Hematopoietic multipotent progenitor cell (in vitro differentiated cells): Measurements from ENCODE around the gene CSNK2B. TPM values are rescaled to one million over a fixed set of nuclear protein-coding genes. Genes with fewer than 3 reads are reported as not detected.

Experiments
- DNase-seq, 3 donors: peaks; one replicate each; pipeline ENCODE4 v3.0.0-alpha.2; 2011 to 2015; ENCODE audit warnings: low read depth in 2 of 3, low spot score in 2 of 3
- small RNA-seq: library from RNA; depleted of rRNA; stranded (forward); fragments of <200 nt; gene quantifications from one replicate; pipeline ENCODE3, GENCODE V24; 2012
- total RNA-seq: library from RNA; depleted of rRNA; stranded (reverse); fragments of >200 nt; gene quantifications from one replicate; pipeline ENCODE4 v1.2.3, GENCODE V29; 2012

CSNK2B gene
- total RNA-seq, 1 donor, result 232 TPM

GRCh38 chr6:31710523-31711219 lies 44.8 kb downstream of the CSNK2B start:
- no peak for DNase-seq

- peak in 2 of 3 donors; percentile 54 to 64 for DNase-seq
Observed at GRCh38 chr6:31711233-31711632, 45.4 kb downstream of the CSNK2B start.

- peak in 2 of 3 donors; percentile 66 to 74 for DNase-seq
Observed at GRCh38 chr6:31712296-31712695, 46.4 kb downstream of the CSNK2B start.

- no peak for DNase-seq
Observed at GRCh38 chr6:31713465-31713864, 47.6 kb downstream of the CSNK2B start.

GRCh38 chr6:31713991-31714684 lies 48.3 kb downstream of the CSNK2B start:
- no peak for DNase-seq

GRCh38 chr6:31715022-31715958 lies 49.4 kb downstream of the CSNK2B start, which contains the start of gene LY6G6D:
TSS of gene LY6G6D (plus strand) at chr6:31715348. CDS start at chr6:31715356, 8 bp downstream.
- no peak for DNase-seq

- no peak for DNase-seq
Observed at GRCh38 chr6:31717499-31718222, 51.8 kb downstream of the CSNK2B start.

GRCh38 chr6:31718265-31718664 lies 52.4 kb downstream of the CSNK2B start:
- no peak for DNase-seq

GRCh38 chr6:31719001-31719400 lies 53.1 kb downstream of the CSNK2B start:
- DNase-seq, result no peak

Small RNAs within 50 kb of the gene (small RNA-seq; reads per million reads assigned to genes)
- gene LY6G6D, result not detected
- gene MIR4646, result not detected
- not detected for gene MIR6832
- not detected for gene RF00019
- 38.3 reads per million, percentile 96 among the genes with 10 or more reads in this experiment for gene SNORA38

Other genes with a start within 250 kb of the CSNK2B start
- 15.1 TPM for gene MICB, start 167.9 kb upstream of the CSNK2B start, total RNA-seq
- not detected for gene MCCD1, start 137.1 kb upstream of the CSNK2B start, total RNA-seq
- gene DDX39B, start 124.1 kb upstream of the CSNK2B start, total RNA-seq, result 571 TPM
- 1.1 TPM for gene ATP6V1G2, start 119.5 kb upstream of the CSNK2B start, total RNA-seq
- gene NFKBIL1, start 118.5 kb upstream of the CSNK2B start, total RNA-seq, result 33.7 TPM
- under 0.01 TPM for gene LTA, start 93.8 kb upstream of the CSNK2B start, total RNA-seq
- gene TNF, start 90.5 kb upstream of the CSNK2B start, total RNA-seq, result 0.27 TPM
- gene LTB, start 83.7 kb upstream of the CSNK2B start, total RNA-seq, result 31.0 TPM
- 74.9 TPM for gene LST1, start 79.8 kb upstream of the CSNK2B start, total RNA-seq
- gene NCR3, start 73.1 kb upstream of the CSNK2B start, total RNA-seq, result 0.27 TPM
- 66.8 TPM for gene AIF1, start 50.8 kb upstream of the CSNK2B start, total RNA-seq
- gene PRRC2A, start 45.4 kb upstream of the CSNK2B start, total RNA-seq, result 117 TPM
- 172 TPM for gene BAG6, start 13.4 kb upstream of the CSNK2B start, total RNA-seq
- gene APOM, start 10.2 kb upstream of the CSNK2B start, total RNA-seq, result 3.8 TPM
- 19.1 TPM for gene C6orf47, start 5.3 kb upstream of the CSNK2B start, total RNA-seq
- gene GPANK1, start 1.1 kb upstream of the CSNK2B start, total RNA-seq, result 16.2 TPM
- 7.8 TPM for gene LY6G5B, start 3.9 kb downstream of the CSNK2B start, total RNA-seq
- gene LY6G5C, start 15.0 kb downstream of the CSNK2B start, total RNA-seq, result 3.5 TPM
- gene ABHD16A, start 37.2 kb downstream of the CSNK2B start, total RNA-seq, result 75.4 TPM
- 0.54 TPM for gene LY6G6F, start 40.8 kb downstream of the CSNK2B start, total RNA-seq
- 1.6 TPM for gene LY6G6D, start 49.3 kb downstream of the CSNK2B start, total RNA-seq
- 0.54 TPM for gene LY6G6C, start 55.7 kb downstream of the CSNK2B start, total RNA-seq
- 7.8 TPM for gene MPIG6B, start 57.3 kb downstream of the CSNK2B start, total RNA-seq
- 223 TPM for gene DDAH2, start 63.2 kb downstream of the CSNK2B start, total RNA-seq
- gene CLIC1, start 70.5 kb downstream of the CSNK2B start, total RNA-seq, result 794 TPM
- gene MSH5, start 73.9 kb downstream of the CSNK2B start, total RNA-seq, result 32.3 TPM
- 0.27 TPM for gene SAPCD1, start 96.6 kb downstream of the CSNK2B start, total RNA-seq
- 2.4 TPM for gene VWA7, start 111.2 kb downstream of the CSNK2B start, total RNA-seq
- 52.0 TPM for gene VARS1, start 129.7 kb downstream of the CSNK2B start, total RNA-seq
- gene LSM2, start 140.9 kb downstream of the CSNK2B start, total RNA-seq, result 70.6 TPM
- 1.9 TPM for gene HSPA1L, start 149.2 kb downstream of the CSNK2B start, total RNA-seq
- 358 TPM for gene HSPA1A, start 149.5 kb downstream of the CSNK2B start, total RNA-seq
- 303 TPM for gene HSPA1B, start 161.7 kb downstream of the CSNK2B start, total RNA-seq
- 51.7 TPM for gene NEU1, start 196.7 kb downstream of the CSNK2B start, total RNA-seq
- 0.81 TPM for gene SLC44A4, start 212.9 kb downstream of the CSNK2B start, total RNA-seq
- 128 TPM for gene EHMT2, start 231.6 kb downstream of the CSNK2B start, total RNA-seq
- gene ZBTB12, start 236.0 kb downstream of the CSNK2B start, total RNA-seq, result 8.9 TPM